DMS114 treated with DMSO at 0.1 percent for 48 hours (cell line): ENCODE measurements around the gene PPP2R5B.

Experiments
- DNase-seq: peaks from one replicate; lab custom pipeline; 2025; ENCODE audit not compliant: unreplicated experiment; lab: John Stamatoyannopoulos, UW

The PPP2R5B gene

GRCh38 chr11:64888729-64889511, 35.6 kb upstream of the PPP2R5B start:
- no peak for DNase-seq

- no peak for DNase-seq
Measured at GRCh38 chr11:64890522-64890939, 34.0 kb upstream of the PPP2R5B start.

GRCh38 chr11:64891215-64891848, 33.2 kb upstream of the PPP2R5B start:
- no peak for DNase-seq

GRCh38 chr11:64891880-64892279, 32.6 kb upstream of the PPP2R5B start:
- no peak for DNase-seq

- no peak for DNase-seq
Measured at GRCh38 chr11:64892411-64892831, 32.1 kb upstream of the PPP2R5B start.

- no peak for DNase-seq
Measured at GRCh38 chr11:64892838-64893193, 31.7 kb upstream of the PPP2R5B start.

GRCh38 chr11:64893194-64894069, 31.1 kb upstream of the PPP2R5B start:
- DNase-seq: no peak

GRCh38 chr11:64894070-64894811, 30.2 kb upstream of the PPP2R5B start:
- DNase-seq: no peak

- DNase-seq: no peak
Measured at GRCh38 chr11:64894812-64895452, 29.6 kb upstream of the PPP2R5B start.

- DNase-seq: no peak
Measured at GRCh38 chr11:64896448-64897022, 28.0 kb upstream of the PPP2R5B start.

GRCh38 chr11:64897381-64898075, 27.0 kb upstream of the PPP2R5B start:
- no peak for DNase-seq

- no peak for DNase-seq
Measured at GRCh38 chr11:64898076-64898445, 26.4 kb upstream of the PPP2R5B start.

GRCh38 chr11:64898541-64898940, 25.9 kb upstream of the PPP2R5B start:
- DNase-seq: no peak

GRCh38 chr11:64900263-64900678, 24.2 kb upstream of the PPP2R5B start:
- no peak for DNase-seq

GRCh38 chr11:64900774-64901173, 23.7 kb upstream of the PPP2R5B start:
- DNase-seq: no peak

- DNase-seq: no peak
Measured at GRCh38 chr11:64902102-64902900, 22.2 kb upstream of the PPP2R5B start.

GRCh38 chr11:64903291-64903833, 21.1 kb upstream of the PPP2R5B start:
- no peak for DNase-seq

- no peak for DNase-seq
Measured at GRCh38 chr11:64905516-64906313, 18.8 kb upstream of the PPP2R5B start.
